H9 (cell line): Measurements from ENCODE around the gene AMER2. TPM values are rescaled to one million over a fixed set of nuclear protein-coding genes. Genes with fewer than 3 reads are reported as not detected.

Experiments used
- DNase-seq: peaks from one replicate; pipeline ENCODE4 v3.0.0-alpha.2; 2017
- H2AFZ ChIP-seq: one replicate; pipeline ENCODE4 v1.6.1; 2013; ENCODE audit warnings: mild to moderate bottlenecking, low read length, control low read depth, moderate library complexity
- H2AK5ac ChIP-seq: 2 replicates; pipeline ENCODE4 v1.6.1; 2013; ENCODE audit warnings: low read length, control low read depth, mixed read lengths; ENCODE audit not compliant: insufficient read length
- H2BK120ac ChIP-seq: one replicate; pipeline ENCODE4 v1.6.1; 2013; ENCODE audit warnings: low read depth, mild to moderate bottlenecking, low read length, control low read depth, inconsistent platforms; ENCODE audit not compliant: poor library complexity, severe bottlenecking
- H2BK12ac ChIP-seq: 2 replicates; pipeline ENCODE4 v1.6.1; 2013; ENCODE audit warnings: low read length, control low read depth, mixed read lengths, low read depth; ENCODE audit not compliant: insufficient read length
- H2BK15ac ChIP-seq: 2 replicates; pipeline ENCODE4 v1.6.1; 2013; ENCODE audit warnings: low read depth, low read length, control low read depth
- H2BK20ac ChIP-seq: one replicate; pipeline ENCODE4 v1.6.1; 2013; ENCODE audit warnings: low read depth, mild to moderate bottlenecking, low read length, control low read depth, inconsistent platforms; ENCODE audit not compliant: poor library complexity, severe bottlenecking
- H2BK5ac ChIP-seq: 2 replicates; pipeline ENCODE4 v1.6.1; 2013; ENCODE audit warnings: low read length, control low read depth, mixed read lengths; ENCODE audit not compliant: insufficient read length
- H3K14ac ChIP-seq: 2 replicates; pipeline ENCODE4 v1.6.1; 2013; ENCODE audit warnings: low read length, control low read depth; ENCODE audit not compliant: insufficient read depth
- H3K18ac ChIP-seq: 2 replicates; pipeline ENCODE4 v1.6.1; 2013; ENCODE audit warnings: low read depth, mild to moderate bottlenecking, mixed read lengths, low read length, control low read depth; ENCODE audit not compliant: insufficient read length
- H3K23ac ChIP-seq: 2 replicates; pipeline ENCODE4 v1.6.1; 2013; ENCODE audit warnings: low read length, control low read depth, mixed read lengths, low read depth; ENCODE audit not compliant: insufficient read length
- H3K23me2 ChIP-seq: 2 replicates; pipeline ENCODE4 v1.6.1; 2013; ENCODE audit warnings: low read depth, mild to moderate bottlenecking, mixed read lengths, low read length, control low read depth; ENCODE audit not compliant: insufficient read length, poor library complexity, severe bottlenecking
- H3K27ac ChIP-seq: 2 replicates; pipeline ENCODE4 v1.5.1; 2013; ENCODE audit warnings: low read length, control low read depth, mixed read lengths, low read depth; ENCODE audit not compliant: insufficient read length
- H3K27me3 ChIP-seq: 2 replicates; pipeline ENCODE4 v1.6.1; 2013; ENCODE audit warnings: low read length, control low read depth, inconsistent platforms; ENCODE audit not compliant: insufficient read depth
- H3K4ac ChIP-seq: 2 replicates; pipeline ENCODE4 v1.6.1; 2013; ENCODE audit warnings: low read depth, mild to moderate bottlenecking, control low read depth, inconsistent platforms, low read length, moderate library complexity
- H3K4me1 ChIP-seq: 2 replicates; pipeline ENCODE4 v1.6.1; 2013; ENCODE audit warnings: low read length, control low read depth, inconsistent platforms; ENCODE audit not compliant: insufficient read depth
- H3K4me2 ChIP-seq: 2 replicates; pipeline ENCODE4 v1.6.1; 2013; ENCODE audit warnings: low read length, control low read depth, mixed read lengths; ENCODE audit not compliant: insufficient read length, insufficient read depth
- H3K56ac ChIP-seq: 2 replicates; pipeline ENCODE4 v1.6.1; 2013; ENCODE audit warnings: low read depth, mild to moderate bottlenecking, mixed read lengths, low read length, control low read depth; ENCODE audit not compliant: insufficient read length
- H3K79me1 ChIP-seq: 2 replicates; pipeline ENCODE4 v1.6.1; 2013; ENCODE audit warnings: low read depth, mild to moderate bottlenecking, moderate library complexity, low read length, control low read depth, inconsistent platforms; ENCODE audit not compliant: insufficient read depth, poor library complexity, severe bottlenecking
- H3K79me2 ChIP-seq: 2 replicates; pipeline ENCODE4 v1.6.1; 2013; ENCODE audit warnings: low read length, control low read depth, inconsistent platforms; ENCODE audit not compliant: insufficient read depth
- H3K9ac ChIP-seq: 2 replicates; pipeline ENCODE4 v1.6.1; 2013; ENCODE audit warnings: low read length, control low read depth, mixed read lengths; ENCODE audit not compliant: insufficient read length; ENCODE audit errors: extremely low read depth
- H3K9me3 ChIP-seq: one replicate; pipeline ENCODE4 v1.6.1; 2013; ENCODE audit warnings: low read depth, low read length, inconsistent platforms; ENCODE audit not compliant: control insufficient read depth
- H3T11ph ChIP-seq: one replicate; pipeline ENCODE4 v1.6.1; 2013; ENCODE audit warnings: mild to moderate bottlenecking, low read length, control low read depth, inconsistent platforms
- H4K20me1 ChIP-seq: one replicate; pipeline ENCODE4 v1.6.1; 2013; ENCODE audit not compliant: control insufficient read depth, insufficient read length, insufficient read depth
- H4K5ac ChIP-seq: 2 replicates; pipeline ENCODE4 v1.6.1; 2013; ENCODE audit warnings: low read depth, mild to moderate bottlenecking, mixed read lengths, low read length, control low read depth; ENCODE audit not compliant: insufficient read length
- H4K8ac ChIP-seq: replicated peaks from 2 replicates; pipeline ENCODE4 v1.6.1; 2013; ENCODE audit warnings: low read length, control low read depth, mixed read lengths, low read depth; ENCODE audit not compliant: insufficient read length
- H4K91ac ChIP-seq: 2 replicates; pipeline ENCODE4 v1.6.1; 2013; ENCODE audit warnings: low read depth, mild to moderate bottlenecking, moderate library complexity, mixed read lengths, low read length, control low read depth; ENCODE audit not compliant: insufficient read length
- H3K27ac Mint-ChIP-seq, 3 experiments: 2 replicates in 2 of 3; 3 replicates in 1 of 3; pipeline ENCODE4 v1.8.0; 2020 to 2021; ENCODE audit warnings: mixed read lengths in 3 of 3, mild to moderate bottlenecking in 1 of 3, moderate library complexity in 1 of 3
- H3K27me3 Mint-ChIP-seq: 2 replicates; pipeline ENCODE4 v1.8.0; 2021; ENCODE audit warnings: low read depth, mild to moderate bottlenecking, moderate library complexity, mixed read lengths
- H3K36me3 Mint-ChIP-seq, 3 experiments: 2 replicates in 2 of 3; 3 replicates in 1 of 3; pipeline ENCODE4 v1.8.0; 2020 to 2021; ENCODE audit warnings: low read depth in 3 of 3, mixed read lengths in 3 of 3; ENCODE audit not compliant: insufficient read depth in 1 of 3
- H3K4me1 Mint-ChIP-seq, 2 experiments: 2 replicates each; pipeline ENCODE4 v1.8.0; 2020; ENCODE audit warnings: mixed read lengths in 2 of 2
- H3K4me3 Mint-ChIP-seq, 2 experiments: 2 replicates in 1 of 2; 3 replicates in 1 of 2; pipeline ENCODE4 v1.8.0; 2020 to 2021; ENCODE audit warnings: mild to moderate bottlenecking in 2 of 2, mixed read lengths in 2 of 2, moderate library complexity in 1 of 2
- H3K9me3 Mint-ChIP-seq, 2 experiments: 2 replicates in 1 of 2; 3 replicates in 1 of 2; pipeline ENCODE4 v1.8.0; 2020; ENCODE audit warnings: mild to moderate bottlenecking in 2 of 2, mixed read lengths in 2 of 2, moderate library complexity in 1 of 2
- CTCF ChIP-seq: fragments of 200-600 bp; sonication (generic); conservative IDR thresholded peaks from 3 replicates; pipeline ENCODE4 v1.8.0; 2021; ENCODE audit warnings: antibody characterized with exemption, mild to moderate bottlenecking
- WGBS: extraction: QIAGEN DNeasy Blood & Tissue Kit; methylation state at CpG from one replicate; pipeline ENCODE4 v1.1.7; 2013; ENCODE audit warnings: missing lambda C conversion rate, low lambda C conversion rate, mixed read lengths; ENCODE audit not compliant: insufficient read length; ENCODE audit errors: extremely low coverage; 5-methylcytosine and 5-hydroxymethylcytosine counted together
- total RNA-seq: library from RNA; stranded (reverse); gene quantifications from 2 replicates; pipeline ENCODE4 v1.2.1, GENCODE V29; 2021

The AMER2 gene
- total RNA-seq, 1 experiment from 2014 or later = 0.02 TPM

GRCh38 chr13:25213715-25214114, 41.6 kb upstream of the AMER2 start:
- Histone ChIP-seq H2BK120ac (no peak overlapping the region), H4K5ac (no peak overlapping the region), H3K4me1 (no peaks in the 10 kb centered on the region; the same call in 1 of the 2 replicates), H2AFZ (no peak overlapping the region), H3K23me2 (no peaks in the 10 kb centered on the region), H4K8ac (no peak overlapping the region), H3K9me3 (no peaks in the 10 kb centered on the region), H2BK20ac (no peak overlapping the region), H4K91ac (no peak overlapping the region), H3K27me3 (no peaks in the 10 kb centered on the region; the same call in 1 of the 2 replicates), H3K27ac (no peak overlapping the region), H3K23ac (no peak overlapping the region), H2BK12ac (no peak overlapping the region), H2BK5ac (no peak overlapping the region), H3K56ac (no peak overlapping the region), H3K18ac (no peak overlapping the region), H4K20me1 (no peaks in the 10 kb centered on the region), H3K4ac (no peak overlapping the region), H3K79me1 (no peaks in the 10 kb centered on the region), H3K9ac (no peak overlapping the region), H3K4me2 (no peak overlapping the region), H2AK5ac (no peak overlapping the region), H3K14ac (no peak overlapping the region), H2BK15ac (no peak overlapping the region), H3K79me2 (no peaks in the 10 kb centered on the region), H3T11ph (no peak overlapping the region)
- DNase-seq = no peak
- TF ChIP-seq CTCF = no peak
- Mint-ChIP-seq H3K27me3 (no peaks in the 10 kb centered on the region), H3K9me3 (no peaks in the 10 kb centered on the region; a peak in 1 of 5 replicates), H3K27ac (no peak overlapping the region), H3K4me1 (peaks cover 11 to 12% of the 10 kb centered on the region in 2 experiments), H3K36me3 (no peaks in the 10 kb centered on the region), H3K4me3 (no peak overlapping the region)
- WGBS = no CpG with 5 or more reads among the region's 2 CpGs
